ENCODE measurements around the gene MFSD6L. TPM values are rescaled to one million over a fixed set of nuclear protein-coding genes. Genes with fewer than 3 reads are reported as not detected.

The MFSD6L gene
- total RNA-seq: 0.20 TPM

- DNase-seq: no peak
Observed at GRCh38 chr17:8798846-8799569, at the start of gene MFSD6L. TSS of gene MFSD6L (minus strand) at chr17:8799365. CDS start at chr17:8799120, 245 bp downstream.

GRCh38 chr17:8847891-8848290, 48.7 kb upstream of the MFSD6L start:
- DNase-seq: no peak

GRCh38 chr17:8846768-8847211, 47.6 kb upstream of the MFSD6L start:
- no peak for DNase-seq

- DNase-seq: no peak
Observed at GRCh38 chr17:8844229-8845218, 45.4 kb upstream of the MFSD6L start.

GRCh38 chr17:8843344-8843743, 44.2 kb upstream of the MFSD6L start:
- no peak for DNase-seq

- no peak for DNase-seq
Observed at GRCh38 chr17:8841844-8842243, 42.7 kb upstream of the MFSD6L start.

- no peak for DNase-seq
Observed at GRCh38 chr17:8839410-8839935, 40.3 kb upstream of the MFSD6L start.

GRCh38 chr17:8838551-8839095, 39.5 kb upstream of the MFSD6L start:
- DNase-seq: no peak

GRCh38 chr17:8837563-8838075, 38.5 kb upstream of the MFSD6L start:
- DNase-seq: no peak

GRCh38 chr17:8836821-8837562, 37.8 kb upstream of the MFSD6L start:
- DNase-seq: no peak

- DNase-seq: no peak
Observed at GRCh38 chr17:8835631-8836364, 36.6 kb upstream of the MFSD6L start.

GRCh38 chr17:8835106-8835505, 35.9 kb upstream of the MFSD6L start:
- DNase-seq: no peak

- DNase-seq: no peak
Observed at GRCh38 chr17:8832711-8833352, 33.7 kb upstream of the MFSD6L start.

- no peak for DNase-seq
Observed at GRCh38 chr17:8831234-8831849, 32.2 kb upstream of the MFSD6L start.

GRCh38 chr17:8830141-8830540, 31.0 kb upstream of the MFSD6L start:
- DNase-seq: no peak

- no peak for DNase-seq
Observed at GRCh38 chr17:8829036-8829941, 30.1 kb upstream of the MFSD6L start.

GRCh38 chr17:8828517-8828875, 29.3 kb upstream of the MFSD6L start:
- DNase-seq: no peak

- DNase-seq: no peak
Observed at GRCh38 chr17:8826808-8827435, 27.8 kb upstream of the MFSD6L start.

All from skin of body (tissue), 2 donors.